Activated CD4-positive, alpha-beta T cell treated with anti-CD3 and anti-CD28 coated beads for 1 hour (primary cell): Measurements from ENCODE around the gene C1QTNF12.

Experiments used
- DNase-seq: peaks from one replicate; pipeline ENCODE4 v3.0.0-alpha.2; 2020

The C1QTNF12 gene

GRCh38 chr1:1239614-1240347, 6.7 kb downstream of the C1QTNF12 start:
- no peak for DNase-seq

GRCh38 chr1:1239227-1239613, 7.3 kb downstream of the C1QTNF12 start:
- no peak for DNase-seq

- DNase-seq, result no peak
Observed at GRCh38 chr1:1238702-1239178, 7.8 kb downstream of the C1QTNF12 start.

GRCh38 chr1:1237874-1238701, 8.4 kb downstream of the C1QTNF12 start:
- no peak for DNase-seq

GRCh38 chr1:1236945-1237873, 9.3 kb downstream of the C1QTNF12 start:
- no peak for DNase-seq

DNA sequence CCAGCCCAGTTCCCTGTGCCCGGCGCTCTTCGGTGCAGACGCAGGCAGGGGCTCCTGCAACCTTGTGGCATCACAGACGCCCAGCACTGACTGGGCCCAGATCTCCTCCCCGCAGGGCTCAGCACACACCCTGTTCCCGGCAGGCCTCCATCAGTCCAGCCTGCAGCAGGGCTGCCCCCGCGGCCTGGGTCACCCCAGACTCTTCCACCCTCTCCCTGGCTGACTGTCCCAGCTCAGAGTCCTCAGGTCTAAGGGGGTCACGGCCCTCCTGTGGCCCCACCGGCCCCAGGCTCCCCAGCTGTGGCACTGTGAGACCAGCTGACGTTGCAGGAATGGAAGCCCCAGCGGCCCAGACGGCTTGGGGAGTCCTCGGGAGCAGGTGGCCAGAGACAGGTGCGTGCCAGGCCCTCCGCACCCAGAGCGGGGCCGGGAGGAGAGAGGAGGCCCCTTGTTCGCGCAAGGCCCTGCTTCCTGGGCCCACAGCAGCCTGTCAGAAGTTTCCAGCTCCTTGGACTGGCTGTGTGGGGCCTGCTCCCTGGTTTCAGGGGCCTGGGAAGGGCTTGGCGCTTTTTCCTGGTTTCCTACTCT, 10.3 kb downstream of the C1QTNF12 start:
- DNase-seq, result no peak

DNA sequence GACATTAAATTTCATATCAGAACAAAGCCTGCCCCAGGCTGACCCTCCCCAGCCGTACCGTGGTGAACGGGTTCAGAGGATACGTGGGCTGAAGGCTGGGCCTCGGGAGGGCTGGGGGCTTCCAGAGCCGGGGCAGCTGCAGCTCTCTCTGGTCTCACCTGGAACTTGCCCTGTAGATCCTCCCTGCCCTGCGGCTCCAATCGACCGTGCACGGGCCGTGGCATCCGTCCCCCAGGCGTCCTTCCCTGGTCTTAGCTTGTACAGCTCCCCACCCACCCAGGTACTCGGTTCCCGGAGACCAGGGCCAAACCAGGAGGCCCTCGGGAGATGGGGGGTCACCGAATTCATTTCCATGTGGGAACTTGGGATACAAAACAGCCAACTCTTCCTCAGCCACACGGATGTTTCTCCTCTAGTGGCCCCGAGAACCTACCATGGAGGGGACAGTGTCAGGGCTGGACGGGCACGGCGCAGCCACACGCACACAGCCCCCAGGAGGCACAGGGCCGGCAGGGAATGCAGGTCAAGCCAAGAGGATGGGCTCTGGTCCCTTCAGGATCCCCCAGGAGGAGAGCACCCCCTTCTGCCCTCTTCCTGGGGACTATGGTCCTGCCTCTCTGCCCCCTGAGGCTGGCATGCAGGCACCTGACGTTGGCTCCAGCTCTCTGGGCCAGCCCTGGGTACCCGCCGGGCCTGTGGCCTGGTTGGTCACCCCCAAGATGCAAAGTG, 11.3 kb downstream of the C1QTNF12 start:
- no peak for DNase-seq

GRCh38 chr1:1234180-1234808, 12.2 kb downstream of the C1QTNF12 start:
- no peak for DNase-seq

GRCh38 chr1:1233567-1233892, 13.0 kb downstream of the C1QTNF12 start:
- DNase-seq, result no peak

- no peak for DNase-seq
Observed at GRCh38 chr1:1232796-1233566, 13.5 kb downstream of the C1QTNF12 start.

DNA sequence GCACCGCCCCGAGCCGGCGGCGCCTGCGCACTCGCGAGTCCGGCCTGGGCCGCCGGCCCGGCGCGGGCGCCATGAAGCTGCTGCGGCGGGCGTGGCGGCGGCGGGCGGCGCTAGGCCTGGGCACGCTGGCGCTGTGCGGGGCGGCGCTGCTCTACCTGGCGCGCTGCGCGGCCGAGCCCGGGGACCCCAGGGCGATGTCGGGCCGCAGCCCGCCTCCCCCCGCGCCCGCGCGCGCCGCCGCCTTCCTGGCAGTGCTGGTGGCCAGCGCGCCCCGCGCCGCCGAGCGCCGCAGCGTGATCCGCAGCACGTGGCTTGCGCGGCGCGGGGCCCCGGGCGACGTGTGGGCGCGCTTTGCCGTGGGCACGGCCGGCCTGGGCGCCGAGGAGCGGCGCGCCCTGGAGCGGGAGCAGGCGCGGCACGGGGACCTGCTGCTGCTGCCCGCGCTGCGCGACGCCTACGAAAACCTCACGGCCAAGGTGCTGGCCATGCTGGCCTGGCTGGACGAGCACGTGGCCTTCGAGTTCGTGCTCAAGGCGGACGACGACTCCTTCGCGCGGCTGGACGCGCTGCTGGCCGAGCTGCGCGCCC, 14.2 kb downstream of the C1QTNF12 start, which contains the start of gene B3GALT6:
TSS of gene B3GALT6 (plus strand) at position 30 of the 588 bp plus-strand sequence. CDS start at position 72, 42 bp downstream.
- DNase-seq, result no peak

DNA sequence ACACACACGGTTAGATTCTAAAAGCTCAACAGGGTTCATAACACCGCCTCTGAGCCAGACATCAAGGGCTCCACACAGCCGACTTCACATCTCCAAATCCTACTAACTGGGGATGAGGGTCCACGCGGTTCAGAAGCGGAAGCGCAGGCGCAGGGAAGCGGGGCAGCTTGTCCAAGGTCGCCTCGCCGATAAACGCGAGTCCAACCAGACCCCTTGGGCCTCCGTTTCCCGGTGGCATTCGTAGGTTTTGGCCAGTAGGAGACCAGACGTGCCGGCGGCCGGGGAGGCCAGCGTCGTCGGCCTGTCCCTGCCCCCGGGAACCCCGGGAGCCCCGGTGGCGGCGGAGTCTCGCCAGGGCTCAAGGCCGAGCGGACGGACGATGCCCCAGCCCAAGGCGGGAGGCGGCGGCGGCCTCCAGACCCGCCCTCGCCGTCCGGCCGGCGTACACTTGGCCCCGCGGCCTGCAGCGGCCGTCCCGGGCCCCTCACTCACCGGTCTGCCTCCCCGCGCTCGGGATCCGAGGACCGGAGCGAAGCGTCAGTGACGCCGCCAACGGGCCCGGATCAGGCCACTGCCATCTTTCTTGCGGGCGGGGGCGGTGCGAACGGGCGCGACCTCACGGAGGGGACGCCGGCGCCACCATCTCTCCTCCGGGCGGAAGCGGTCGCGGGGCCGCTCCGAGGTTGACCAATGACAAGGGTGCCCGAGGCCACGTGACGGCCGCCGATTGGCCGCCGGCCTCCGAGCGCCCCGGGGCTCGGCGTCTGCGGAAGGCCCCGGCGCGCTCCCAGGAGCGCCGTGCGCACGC, 14.9 kb downstream of the C1QTNF12 start, which contains the start of gene SDF4:
TSS of gene SDF4 (minus strand) at position 602 of the 808 bp plus-strand sequence. CDS start 3,229 bp downstream, outside the sequence.
- peak; percentile 95 for DNase-seq

- DNase-seq, result no peak
Observed at GRCh38 chr1:1230656-1231399, 15.7 kb downstream of the C1QTNF12 start.

DNA sequence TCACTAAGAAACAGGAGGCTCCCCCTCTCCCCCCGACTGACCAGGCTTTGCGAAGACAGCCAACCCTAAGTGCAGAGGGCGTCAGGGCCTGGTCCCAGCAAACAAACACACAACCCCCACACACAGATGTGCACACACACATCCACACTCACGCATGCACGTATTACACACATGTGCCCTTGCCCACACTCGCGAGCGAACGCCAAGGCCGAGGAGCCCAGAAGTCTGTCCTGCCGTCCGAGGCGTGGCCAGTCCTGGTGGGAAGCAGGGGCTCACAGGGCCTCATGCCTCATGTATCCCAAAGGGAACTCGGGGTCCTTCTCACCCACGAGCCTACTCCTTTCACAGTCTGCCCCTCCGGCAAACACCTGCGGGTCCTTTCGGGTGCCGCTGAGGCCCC, 16.8 kb downstream of the C1QTNF12 start:
- no peak for DNase-seq

GRCh38 chr1:1228596-1229321, 17.8 kb downstream of the C1QTNF12 start:
- no peak for DNase-seq

DNA sequence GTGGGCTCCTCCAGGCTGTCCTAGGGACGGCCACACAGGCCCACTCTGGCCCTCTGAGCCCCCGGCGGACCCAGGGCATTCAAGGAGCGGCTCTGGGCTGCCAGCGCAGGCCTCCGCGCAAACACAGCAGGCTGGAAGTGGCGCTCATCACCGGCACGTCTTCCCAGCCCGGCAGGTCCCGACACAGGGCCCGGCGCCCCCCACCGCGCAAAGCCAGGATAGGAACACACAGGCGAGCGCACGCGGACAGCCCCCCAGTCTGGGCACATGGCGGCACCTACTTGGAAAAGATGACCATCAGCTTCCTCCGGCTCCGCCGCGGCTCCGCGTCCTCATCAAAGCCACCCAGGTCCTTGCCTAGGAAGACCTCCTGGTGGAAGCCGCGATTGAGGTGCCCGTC, 18.3 kb downstream of the C1QTNF12 start:
- no peak for DNase-seq

GRCh38 chr1:1227386-1227785, 19.1 kb downstream of the C1QTNF12 start:
- DNase-seq, result no peak
